OCI-LY3 (cell line): ENCODE measurements around the gene PJA2.

Source experiments
- H2AFZ ChIP-seq: fragments of 200-600, 300-600 bp; shearing (Covaris generic); 2 replicates; pipeline ENCODE4 v1.6.0; 2014; ENCODE audit warnings: antibody characterized with exemption, low read depth, low read length
- H3K27ac ChIP-seq: fragments of 200-600, 300-600 bp; sonication (generic); 2 replicates; pipeline ENCODE4 v1.5.1; 2014; ENCODE audit warnings: mild to moderate bottlenecking, low read length, moderate library complexity, mixed read lengths
- H3K27me3 ChIP-seq: fragments of 200-600, 300-600 bp; sonication (generic); 2 replicates; pipeline ENCODE4 v1.6.1; 2014; ENCODE audit warnings: low read depth, low read length, mixed read lengths
- H3K36me3 ChIP-seq: fragments of 200-600, 300-600 bp; sonication (generic); replicated peaks from 2 replicates; pipeline ENCODE3; 2014; ENCODE audit warnings: low read depth, low read length, mixed read lengths
- H3K4me1 ChIP-seq: fragments of 300-600, 200-600 bp; sonication (generic); 2 replicates; pipeline ENCODE4 v1.6.1; 2014; ENCODE audit warnings: low read length, mixed read lengths
- H3K4me2 ChIP-seq: fragments of 200-600, 300-600 bp; sonication (generic); 2 replicates; pipeline ENCODE4 v1.6.1; 2014; ENCODE audit warnings: low read length, mixed read lengths
- H3K4me3 ChIP-seq: fragments of 300-600, 200-600 bp; sonication (generic); 2 replicates; pipeline ENCODE4 v1.5.1; 2014; ENCODE audit warnings: antibody characterized with exemption, mild to moderate bottlenecking, low read length, moderate library complexity
- H3K79me2 ChIP-seq: fragments of 300-600, 200-600 bp; shearing (Covaris generic); 2 replicates; pipeline ENCODE4 v1.6.1; 2014; ENCODE audit warnings: mild to moderate bottlenecking, low read length, mixed read lengths
- H3K9ac ChIP-seq: fragments of 300-600, 200-600 bp; shearing (Covaris generic); 2 replicates; pipeline ENCODE4 v1.6.0; 2014; ENCODE audit warnings: mild to moderate bottlenecking, low read length, moderate library complexity
- H3K9me3 ChIP-seq: fragments of 200-600, 300-600 bp; shearing (Covaris generic); 2 replicates; pipeline ENCODE4 v1.6.1; 2014; ENCODE audit warnings: low read length, mixed read lengths; ENCODE audit not compliant: insufficient read depth
- H4K20me1 ChIP-seq: fragments of 200-600, 300-600 bp; sonication (generic); 2 replicates; pipeline ENCODE4 v1.6.1; 2016; ENCODE audit warnings: low read length, mixed read lengths; ENCODE audit not compliant: insufficient read depth
- EZH2phosphoT487 ChIP-seq: fragments of 200-600 bp; shearing (Covaris generic); IDR thresholded peaks from 2 replicates; pipeline ENCODE4 v1.6.1; 2018; ENCODE audit warnings: antibody characterized with exemption, mixed run types, low read depth
- TF ChIP-seq, protein P1 (sequence below): fragments of 200-600, 300-600 bp; sonication (generic); IDR thresholded peaks from 2 replicates; pipeline ENCODE4 v1.5.1; 2014; ENCODE audit warnings: antibody characterized with exemption, low read length, low read depth

The PJA2 gene

DNA sequence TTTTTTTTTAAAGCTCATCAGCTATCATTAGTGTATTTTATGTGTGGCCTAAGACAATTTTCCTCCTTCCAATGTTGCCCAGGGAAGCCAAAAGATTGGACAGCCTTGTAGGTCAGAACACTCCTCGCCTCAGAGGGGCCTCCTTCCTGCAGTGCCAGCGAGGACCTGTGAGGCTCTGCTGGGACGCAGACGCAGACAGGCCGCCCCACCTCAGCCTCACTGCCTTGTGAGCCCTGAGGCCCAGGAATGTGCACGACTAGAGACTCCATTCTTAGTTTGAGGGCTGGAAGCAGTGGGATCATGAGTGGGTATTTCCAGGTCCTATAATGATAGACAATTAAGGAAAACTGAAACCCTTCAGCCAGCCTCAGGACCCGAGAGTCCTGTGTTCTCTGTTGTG is 85.4 kb downstream of the PJA2 start:
- Histone ChIP-seq H3K36me3 (no peaks in the 10 kb centered on the region), H3K9me3 (no peaks in the 10 kb centered on the region)
- TF ChIP-seq EZH2phosphoT487 = no peak
- TF ChIP-seq, protein P1, sequence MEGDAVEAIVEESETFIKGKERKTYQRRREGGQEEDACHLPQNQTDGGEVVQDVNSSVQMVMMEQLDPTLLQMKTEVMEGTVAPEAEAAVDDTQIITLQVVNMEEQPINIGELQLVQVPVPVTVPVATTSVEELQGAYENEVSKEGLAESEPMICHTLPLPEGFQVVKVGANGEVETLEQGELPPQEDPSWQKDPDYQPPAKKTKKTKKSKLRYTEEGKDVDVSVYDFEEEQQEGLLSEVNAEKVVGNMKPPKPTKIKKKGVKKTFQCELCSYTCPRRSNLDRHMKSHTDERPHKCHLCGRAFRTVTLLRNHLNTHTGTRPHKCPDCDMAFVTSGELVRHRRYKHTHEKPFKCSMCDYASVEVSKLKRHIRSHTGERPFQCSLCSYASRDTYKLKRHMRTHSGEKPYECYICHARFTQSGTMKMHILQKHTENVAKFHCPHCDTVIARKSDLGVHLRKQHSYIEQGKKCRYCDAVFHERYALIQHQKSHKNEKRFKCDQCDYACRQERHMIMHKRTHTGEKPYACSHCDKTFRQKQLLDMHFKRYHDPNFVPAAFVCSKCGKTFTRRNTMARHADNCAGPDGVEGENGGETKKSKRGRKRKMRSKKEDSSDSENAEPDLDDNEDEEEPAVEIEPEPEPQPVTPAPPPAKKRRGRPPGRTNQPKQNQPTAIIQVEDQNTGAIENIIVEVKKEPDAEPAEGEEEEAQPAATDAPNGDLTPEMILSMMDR = no peak

DNA sequence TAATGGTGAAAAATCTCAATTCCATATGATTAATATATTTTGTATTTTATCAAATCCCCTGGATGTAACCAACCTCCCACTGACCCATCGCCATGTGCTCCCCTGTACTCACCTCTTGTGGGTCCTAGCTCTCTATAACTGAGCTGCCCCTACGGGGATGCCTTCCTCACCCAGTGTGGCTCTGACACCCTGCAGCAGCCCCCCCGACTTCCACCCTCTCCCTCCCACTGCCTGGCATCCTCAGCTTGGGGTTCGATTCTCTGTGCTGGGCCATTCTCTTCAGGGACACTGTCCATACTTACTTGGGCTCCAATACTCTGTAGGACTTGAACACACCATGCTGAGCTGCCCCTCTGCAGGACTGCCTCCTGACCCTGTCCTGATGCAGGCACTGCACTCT is 87.1 kb downstream of the PJA2 start:
- Histone ChIP-seq H3K27ac (no peak overlapping the region), H3K9ac (no peak overlapping the region), H3K36me3 (no peaks in the 10 kb centered on the region), H3K79me2 (no peaks in the 10 kb centered on the region), H2AFZ (no peak overlapping the region), H3K4me3 (no peak overlapping the region), H3K4me1 (no peaks in the 10 kb centered on the region), H3K27me3 (no peaks in the 10 kb centered on the region), H4K20me1 (no peaks in the 10 kb centered on the region), H3K4me2 (no peak overlapping the region), H3K9me3 (no peaks in the 10 kb centered on the region)
- TF ChIP-seq, protein P1 = no peak
- no peak for TF ChIP-seq EZH2phosphoT487

More for the DNA sequence above, 85.4 kb downstream of the PJA2 start:
- no peak overlapping the region for H2AFZ ChIP-seq
- H3K27me3 ChIP-seq = no peaks in the 10 kb centered on the region
- H3K9ac ChIP-seq = no peak overlapping the region
- no peaks in the 10 kb centered on the region for H4K20me1 ChIP-seq
- no peak overlapping the region for H3K4me2 ChIP-seq
- H3K4me3 ChIP-seq = no peak overlapping the region
- no peak overlapping the region for H3K27ac ChIP-seq
- H3K4me1 ChIP-seq = no peaks in the 10 kb centered on the region
- no peaks in the 10 kb centered on the region for H3K79me2 ChIP-seq

DNA sequence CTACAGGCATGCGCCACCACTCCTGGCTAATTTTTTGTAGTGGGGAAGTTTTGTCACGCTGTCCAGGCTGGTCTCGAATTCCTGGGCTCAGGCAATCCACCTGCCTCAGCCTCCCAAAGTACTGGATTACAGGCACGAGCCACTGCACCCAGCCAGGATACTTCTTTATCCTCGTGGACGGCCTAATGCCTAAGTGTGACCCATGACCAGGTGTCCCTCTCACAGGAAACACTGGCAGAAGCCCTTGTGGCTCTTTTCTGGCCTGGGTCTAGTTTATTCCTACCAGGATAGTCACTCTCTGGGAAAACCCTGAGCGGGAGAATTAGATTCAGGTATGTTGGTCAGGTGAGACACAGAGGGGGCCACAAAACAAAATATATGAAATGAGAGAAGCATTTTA is 90.4 kb downstream of the PJA2 start:
- H3K27me3 ChIP-seq = no peaks in the 10 kb centered on the region
- no peaks in the 10 kb centered on the region for H4K20me1 ChIP-seq
- H3K9ac ChIP-seq = no peak overlapping the region
- no peaks in the 10 kb centered on the region for H3K79me2 ChIP-seq
- no peak overlapping the region for H3K4me2 ChIP-seq
- TF ChIP-seq, protein P1 = no peak
- no peak for TF ChIP-seq EZH2phosphoT487
- H3K27ac ChIP-seq = no peak overlapping the region
- no peaks in the 10 kb centered on the region for H3K9me3 ChIP-seq
- H2AFZ ChIP-seq = no peak overlapping the region
- H3K36me3 ChIP-seq = no peaks in the 10 kb centered on the region
- H3K4me3 ChIP-seq = no peak overlapping the region
- no peaks in the 10 kb centered on the region for H3K4me1 ChIP-seq

DNA sequence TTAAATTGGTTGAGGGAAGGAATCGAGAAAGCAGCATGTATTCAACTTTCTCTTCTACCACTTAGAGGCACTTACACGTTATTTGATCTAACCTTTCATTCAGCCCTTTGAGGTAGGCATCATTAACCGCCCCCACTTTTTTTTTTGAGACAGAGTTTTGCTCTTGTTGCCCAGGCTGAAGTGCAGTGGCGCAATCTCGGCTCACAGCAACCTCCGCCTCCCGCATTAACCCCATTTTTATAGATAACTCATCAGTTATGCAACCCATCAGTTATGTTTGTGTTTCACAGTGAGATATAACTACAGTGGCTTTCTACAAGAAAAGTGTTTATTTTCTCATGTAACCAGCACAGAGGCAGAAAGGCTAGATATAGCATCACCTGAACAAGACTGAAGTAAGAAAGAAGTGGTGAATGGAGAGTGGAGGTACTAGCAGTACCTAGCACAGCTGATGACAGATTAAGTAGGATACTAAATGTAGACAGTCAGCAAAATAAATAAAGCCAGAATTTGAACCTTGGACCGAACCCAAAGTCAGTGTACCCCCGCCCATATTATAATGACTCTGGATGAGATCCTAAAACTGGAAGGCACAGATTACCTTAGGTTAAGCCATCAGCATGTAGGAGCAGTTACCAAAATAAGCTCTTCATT is 91.2 kb downstream of the PJA2 start:
- Histone ChIP-seq H3K9ac (no peak overlapping the region), H4K20me1 (no peaks in the 10 kb centered on the region), H2AFZ (no peak overlapping the region), H3K9me3 (no peaks in the 10 kb centered on the region), H3K27ac (no peak overlapping the region), H3K4me3 (no peak overlapping the region), H3K4me1 (no peaks in the 10 kb centered on the region), H3K36me3 (no peaks in the 10 kb centered on the region), H3K4me2 (no peak overlapping the region), H3K27me3 (no peaks in the 10 kb centered on the region), H3K79me2 (no peaks in the 10 kb centered on the region)
- no peak for TF ChIP-seq EZH2phosphoT487
- TF ChIP-seq, protein P1 = no peak
